GM19397 (cell line): ENCODE data around the gene RENBP.

Experiments used
- ATAC-seq: cut with Tn5 transposase; IDR thresholded peaks from one replicate; pipeline ENCODE4 v1.9.1; 2021; ENCODE audit warnings: mild to moderate bottlenecking, moderate library complexity; ENCODE audit not compliant: unreplicated experiment

Gene RENBP

DNA sequence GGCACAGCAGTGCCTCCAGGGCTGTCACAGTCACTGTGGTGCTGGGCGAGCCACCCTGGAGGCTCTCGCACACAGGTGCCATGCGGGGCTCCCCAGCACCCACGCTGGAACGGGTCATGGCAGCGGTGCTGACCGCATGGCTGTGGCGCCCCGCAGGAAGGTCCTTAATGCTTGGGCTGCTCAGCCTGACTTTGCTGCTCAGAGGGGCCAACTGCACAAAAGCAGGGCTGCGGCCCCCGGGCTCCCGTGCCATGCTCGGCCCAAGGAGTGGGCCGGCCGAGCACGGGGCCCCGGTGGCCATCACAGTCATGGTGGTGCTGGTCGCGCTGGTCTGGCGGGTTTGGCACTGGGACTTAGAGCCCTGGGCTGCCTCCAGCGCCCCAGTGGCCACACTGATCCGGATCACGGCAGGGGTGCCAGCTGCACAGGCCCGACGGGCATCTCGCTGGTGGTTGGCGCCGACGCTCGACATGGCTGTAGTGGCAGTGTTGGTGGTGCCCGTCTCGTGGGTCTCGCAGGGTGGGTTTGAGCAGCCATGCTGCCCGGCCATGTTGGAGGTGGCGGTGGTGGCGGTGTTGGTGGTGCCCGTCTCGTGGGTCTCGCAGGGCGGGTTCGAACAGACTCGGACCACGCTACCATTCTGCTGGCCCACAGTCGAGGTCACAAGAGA is 10.2 kb upstream of the RENBP start:
- no peak for ATAC-seq

DNA sequence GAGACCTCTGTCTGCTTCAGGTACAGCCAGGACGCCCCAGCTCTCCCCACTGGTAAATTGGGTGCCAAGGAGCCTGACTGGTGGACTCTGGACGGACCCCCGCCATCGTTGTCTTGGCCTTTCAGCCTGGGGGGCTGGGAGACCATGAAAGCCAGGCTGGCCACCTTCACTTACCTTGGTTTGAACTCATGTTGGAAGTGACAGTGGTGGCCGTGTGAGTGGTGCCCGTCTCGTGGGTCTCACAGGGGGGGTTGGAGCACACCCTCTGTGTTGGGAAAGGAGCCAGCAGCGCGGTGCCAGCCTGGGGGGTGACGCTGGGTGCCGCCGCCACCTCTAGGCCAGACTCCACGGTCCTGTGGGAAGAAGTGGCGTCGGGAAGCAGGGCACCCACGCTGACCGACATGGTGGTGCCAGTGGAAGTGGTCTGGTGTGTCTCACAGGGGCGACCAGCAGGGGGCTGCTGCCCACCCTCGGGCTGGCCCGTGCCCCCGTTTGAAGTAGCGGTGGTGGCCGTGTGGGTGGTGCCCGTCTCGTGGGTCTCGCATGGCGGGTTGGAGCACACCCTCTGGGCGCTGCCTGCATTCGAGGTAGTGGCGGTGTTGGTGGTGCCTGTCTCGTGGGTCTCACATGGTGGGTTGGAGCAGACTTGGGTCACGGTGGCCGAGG is 9.6 kb upstream of the RENBP start:
- no peak for ATAC-seq

- no peak for ATAC-seq
Observed at GRCh38 chrX:153953342-153953830, 8.9 kb upstream of the RENBP start.

DNA sequence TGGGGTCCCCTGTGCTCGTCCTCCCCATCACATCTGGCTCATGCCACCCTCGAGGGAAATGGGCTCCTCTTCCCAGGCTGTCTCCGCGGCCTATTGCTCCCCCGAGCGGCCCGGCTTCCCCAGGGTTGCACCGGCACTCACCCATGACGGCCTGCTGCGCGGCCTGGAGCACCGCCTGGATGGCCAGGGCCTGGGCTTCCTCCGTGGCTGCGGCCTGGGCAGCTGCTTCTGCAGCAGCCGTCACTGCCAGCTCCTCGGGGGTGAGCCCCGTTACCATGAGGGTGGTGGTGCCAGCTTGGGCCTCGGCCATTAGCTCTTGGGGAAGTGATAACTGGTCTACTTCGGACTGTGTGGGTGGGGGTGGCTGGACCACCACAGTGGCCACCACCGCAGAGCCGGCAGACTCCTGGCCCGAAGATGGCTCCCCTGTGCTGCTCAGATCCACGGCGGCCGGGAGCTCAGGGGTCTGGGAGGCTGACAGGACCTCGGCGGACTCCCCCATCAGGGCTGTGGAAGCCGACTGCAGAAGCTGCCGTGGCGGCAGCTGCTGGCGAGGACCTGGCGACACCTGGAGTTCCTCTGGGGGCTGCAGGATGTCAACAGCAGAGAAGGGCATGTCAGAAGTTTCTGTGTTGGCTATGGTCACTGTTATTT is 8.1 kb upstream of the RENBP start:
- no peak for ATAC-seq

- no peak for ATAC-seq
Observed at GRCh38 chrX:153951683-153952372, 7.4 kb upstream of the RENBP start.

GRCh38 chrX:153950127-153950526 is 5.7 kb upstream of the RENBP start:
- ATAC-seq: no peak

DNA sequence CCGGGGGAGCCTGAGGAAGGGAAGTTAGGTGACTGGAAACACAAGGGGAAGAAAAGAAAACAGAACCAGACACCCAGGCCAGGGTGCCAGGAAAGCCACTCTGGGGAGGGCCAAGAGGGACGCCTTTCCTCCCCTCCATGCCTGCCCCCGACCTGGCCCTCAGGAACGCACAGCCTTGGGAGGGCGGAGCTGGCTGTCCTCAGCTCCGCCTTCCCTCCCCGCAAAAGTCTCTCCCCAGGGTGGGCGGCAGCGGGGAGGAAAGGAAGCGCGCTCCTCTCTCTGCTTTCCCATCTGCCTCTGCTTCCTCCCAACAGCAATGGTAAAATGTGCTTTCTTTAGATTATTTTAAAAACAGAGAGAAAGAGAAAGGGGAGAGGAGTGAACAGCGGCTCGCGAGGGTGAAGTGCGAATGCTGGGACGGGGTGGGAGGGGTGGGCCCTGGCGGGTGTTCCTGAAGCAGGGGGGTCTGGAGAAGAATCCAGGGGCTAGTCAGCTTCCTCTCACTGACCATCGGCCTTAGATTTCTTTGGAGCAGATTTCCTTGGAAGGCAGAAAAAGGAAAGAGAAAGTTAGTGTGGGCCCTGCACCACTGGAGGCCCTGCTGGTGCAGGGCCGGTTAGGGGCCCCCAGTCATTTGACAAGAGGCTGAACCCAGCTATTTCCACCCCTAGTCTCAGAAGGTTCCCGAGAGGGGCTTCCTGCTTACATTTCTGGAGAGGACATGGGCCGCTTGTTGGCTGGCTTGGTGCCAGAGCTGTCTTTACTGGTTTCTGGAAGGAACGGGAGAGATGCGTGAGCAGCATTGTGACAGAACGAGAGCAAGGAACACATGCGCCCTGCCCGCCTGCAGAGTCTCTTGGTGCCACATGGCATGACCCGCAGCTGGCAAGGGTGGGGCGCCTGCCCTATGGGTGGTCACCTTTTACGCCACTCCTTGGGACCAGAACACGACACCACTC is 4.7 kb upstream of the RENBP start:
- no peak for ATAC-seq

GRCh38 chrX:153948002-153948466 is 3.6 kb upstream of the RENBP start:
- ATAC-seq: no peak

GRCh38 chrX:153947009-153947769 is 2.7 kb upstream of the RENBP start:
- ATAC-seq: peak; percentile 47

DNA sequence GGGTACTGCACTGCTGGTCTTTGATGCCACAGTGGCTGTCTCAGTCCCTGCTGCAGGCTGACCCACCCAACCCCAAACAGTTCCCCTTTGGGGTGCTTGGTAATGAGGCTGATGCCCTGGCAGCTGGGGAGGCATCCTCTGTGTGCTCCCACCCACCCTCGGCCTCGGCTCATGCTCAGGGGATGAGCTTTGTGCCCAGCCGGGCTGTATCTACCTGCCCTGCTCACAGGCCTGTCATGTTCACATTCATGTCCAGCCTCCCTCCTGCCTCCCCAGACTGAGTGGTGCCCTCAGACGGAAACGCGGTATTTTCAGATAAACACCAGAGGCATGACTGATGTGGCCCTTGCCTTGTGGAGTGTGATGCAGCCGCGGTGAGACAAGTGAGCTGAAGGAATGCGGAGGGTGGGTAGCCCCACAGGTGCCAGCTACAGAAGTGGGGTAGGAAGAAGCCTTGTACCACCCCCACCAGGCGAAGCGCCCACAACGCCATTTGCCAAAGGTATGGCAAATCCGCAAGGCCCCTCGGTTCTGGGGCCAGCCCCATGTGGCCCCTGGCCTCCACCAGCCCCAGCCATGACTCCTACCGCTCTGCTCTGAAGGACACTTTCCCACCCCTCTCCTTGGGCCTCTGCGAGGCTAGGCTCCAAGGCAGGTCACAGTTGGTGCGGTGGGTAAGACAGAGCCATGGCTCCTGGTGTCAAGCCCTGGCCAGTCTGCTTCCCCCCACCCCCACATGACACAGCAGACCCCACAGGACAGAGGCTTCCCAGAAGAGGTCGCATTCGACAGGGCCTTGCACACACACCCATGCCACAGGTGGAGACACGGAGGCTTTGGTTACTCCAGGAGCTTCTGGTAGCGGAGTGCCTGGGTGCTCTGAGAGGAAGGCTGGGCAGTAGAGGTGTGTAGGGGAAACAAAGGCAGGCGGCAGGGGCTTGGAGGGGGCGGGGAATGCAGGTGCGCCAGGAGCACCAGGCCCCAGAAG is 1.8 kb upstream of the RENBP start:
- ATAC-seq: no peak

DNA sequence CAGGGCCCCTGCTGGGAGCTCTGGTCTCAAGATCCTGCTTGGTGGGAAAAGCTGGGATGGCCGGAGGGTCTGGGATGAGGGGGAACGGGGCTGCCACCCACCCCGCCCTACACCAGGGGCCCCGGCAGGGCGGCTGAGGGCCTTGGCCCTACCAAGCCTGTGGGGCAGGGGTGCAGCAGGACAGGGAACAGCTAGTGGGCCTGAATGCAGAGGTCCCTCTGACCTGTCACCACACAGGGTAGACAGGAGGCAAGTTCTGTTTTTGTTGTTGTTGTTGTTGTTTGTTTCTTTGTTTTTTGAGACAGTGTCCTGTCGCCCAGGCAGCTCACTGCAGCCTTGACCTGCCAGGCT is 332 bp upstream of the RENBP start:
- peak; percentile 36 for ATAC-seq

DNA sequence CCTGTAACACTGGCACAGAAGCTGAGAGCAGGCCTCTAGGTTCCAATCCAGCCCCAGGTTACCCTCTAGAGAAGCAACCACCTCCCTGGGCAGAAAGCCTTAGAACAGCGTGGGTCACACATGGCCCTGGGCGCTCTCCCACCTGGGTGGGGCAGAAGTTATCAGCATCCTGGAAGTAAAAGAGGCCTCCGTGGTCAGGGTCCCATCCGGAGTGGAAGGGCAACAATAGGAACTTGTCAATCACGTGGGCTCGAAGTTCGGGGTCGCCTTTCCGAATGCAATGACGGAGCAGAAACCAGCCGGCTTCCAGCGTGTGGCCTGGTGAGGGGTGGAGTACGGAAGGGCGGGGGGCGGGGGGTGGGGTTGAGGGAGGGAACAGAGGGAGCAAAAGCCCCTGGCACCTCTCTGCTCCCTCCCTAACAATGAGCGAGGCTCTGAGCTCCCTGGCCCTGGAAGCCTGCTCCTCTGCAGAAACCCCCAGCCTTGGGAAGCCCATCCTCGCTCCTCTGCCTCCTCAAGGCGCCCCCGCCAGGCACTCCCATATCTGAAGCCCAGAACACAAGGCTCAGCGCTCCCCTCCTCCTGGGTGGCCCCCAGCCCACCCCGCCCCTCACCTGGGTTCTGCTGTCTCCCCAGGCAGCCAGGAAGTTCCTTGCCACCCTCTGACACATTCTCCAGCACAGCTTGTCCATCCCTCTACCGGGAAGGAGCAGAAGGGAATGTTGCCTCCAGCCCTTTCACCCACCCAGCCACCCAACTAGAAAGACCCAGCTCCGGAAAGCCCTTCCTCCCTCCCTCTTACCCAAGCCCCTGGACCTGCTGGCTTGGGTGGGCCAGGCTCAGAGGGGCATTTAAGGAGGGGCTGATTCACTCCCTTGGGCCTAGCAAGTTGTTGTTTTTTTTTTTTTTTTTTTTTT is 2.8 kb downstream of the RENBP start:
- no peak for ATAC-seq

DNA sequence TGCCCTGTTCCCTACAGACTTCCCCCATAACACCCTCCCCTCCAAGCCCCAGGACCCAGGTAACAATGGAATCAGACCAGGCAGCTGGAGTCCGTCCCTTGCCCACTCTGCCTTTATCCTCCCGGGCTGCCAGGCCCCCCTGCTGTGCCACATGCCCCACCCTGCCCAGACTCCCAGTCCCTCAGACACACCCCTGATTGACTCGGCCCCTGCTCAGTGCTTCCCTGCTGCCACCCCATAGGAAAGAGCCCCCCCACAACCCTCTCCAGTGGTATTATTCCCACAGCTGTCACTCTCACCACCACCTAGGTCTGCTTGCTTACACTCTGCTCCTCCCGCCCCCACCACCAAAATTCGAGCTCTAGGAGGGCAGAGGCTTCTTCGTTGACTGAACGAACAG is 4.9 kb downstream of the RENBP start:
- ATAC-seq: no peak

GRCh38 chrX:153938226-153938786 is 6.1 kb downstream of the RENBP start:
- ATAC-seq: no peak

- no peak for ATAC-seq
Observed at GRCh38 chrX:153937056-153937455, 7.4 kb downstream of the RENBP start.

DNA sequence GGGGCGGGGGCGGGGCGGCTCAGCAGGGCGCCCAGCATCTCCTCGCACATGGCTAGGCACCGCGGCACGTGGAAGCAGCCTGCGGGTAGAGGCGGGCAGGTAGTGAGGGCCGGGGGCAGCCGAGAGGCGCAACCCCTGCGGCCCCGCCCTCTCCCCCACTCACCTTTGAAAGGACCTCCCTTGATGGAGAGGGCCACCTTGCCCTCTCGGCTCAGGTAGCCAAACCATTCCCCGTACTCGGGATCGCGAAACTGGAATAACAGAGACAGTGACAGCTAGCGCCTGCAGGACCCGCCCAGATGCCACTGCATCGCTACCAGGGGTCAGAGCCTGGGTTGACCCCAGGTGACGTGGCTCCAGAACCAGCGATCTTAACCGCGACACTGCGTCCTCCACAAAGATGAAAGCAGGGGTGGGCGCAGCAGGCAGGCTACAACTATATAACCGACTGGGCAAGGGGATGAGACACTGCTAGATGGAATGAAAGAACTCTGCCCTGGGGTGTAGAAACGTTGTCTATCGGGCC is 9.1 kb downstream of the RENBP start:
- peak; percentile 31 for ATAC-seq
